HCT116 (cell line): ENCODE results near the gene SMARCB1. TPM values are rescaled to one million over a fixed set of nuclear protein-coding genes. Genes with fewer than 3 reads are reported as not detected.

ENCODE experiments used
- ATAC-seq: fragments of 200-7000 bp; cut with Tn5 transposase; 2 replicates; pipeline ENCODE4 v1.9.1; 2020; ENCODE audit warnings: mild to moderate bottlenecking, moderate library complexity
- BruUV-seq: library from RNA; stranded (reverse); fragments of 400-500 nt; replicated peaks from 2 replicates; lab custom pipeline; 2021; lab: Mats Ljungman, UMichigan
- CTCF ChIA-PET: fragments of 300-600 bp; sonication (Branson Sonifier 250); formaldehyde crosslinking; loops from one replicate; lab custom pipeline; 2021; ENCODE audit warnings: antibody characterized with exemption; lab: Charles Lee
- POLR2A ChIA-PET: fragments of 300-600, 350-600 bp; sonication (Branson Sonifier 250); formaldehyde crosslinking; loops from one replicate; lab custom pipeline; 2021; ENCODE audit warnings: antibody characterized with exemption; lab: Charles Lee
- RAD21 ChIA-PET, 2 experiments: fragments of 300-600 bp; sonication (Branson Sonifier 250); formaldehyde crosslinking; loops; one replicate each; lab custom pipeline; 2023; ENCODE audit warnings: low total read pairs in 2 of 2; ENCODE audit not compliant: uncharacterized antibody in 2 of 2, unreplicated experiment in 2 of 2, low non-redundant PET in 1 of 2; lab: Charles Lee
- DNase-seq: peaks from one replicate; pipeline ENCODE4 v3.0.0-alpha.2; 2010; ENCODE audit warnings: low read depth, low spot score
- H2AFZ ChIP-seq: fragments of 200-600 bp; shearing (Covaris generic), sonication (generic); 2 replicates; pipeline ENCODE4 v1.6.1; 2017; ENCODE audit warnings: low read depth, mixed run types, mixed read lengths, antibody characterized with exemption, low read length; ENCODE audit not compliant: poor library complexity, severe bottlenecking
- H3K27ac ChIP-seq: 2 replicates; pipeline ENCODE4 v1.5.1; 2012; ENCODE audit warnings: low read depth, low read length
- H3K27me3 ChIP-seq: fragments of 200-600 bp; sonication (generic); 2 replicates; pipeline ENCODE4 v1.6.1; 2016; ENCODE audit warnings: mixed run types, low read length, mixed read lengths; ENCODE audit not compliant: insufficient read depth
- H3K36me3 ChIP-seq, 2 experiments: fragments of 200-500 bp in 1 of 2; fragments of 200-600 bp in 1 of 2; sonication (Bioruptor generic) in 1 of 2; sonication (generic) in 1 of 2; 2 replicates each; pipeline versions ENCODE4 v1.5.1 to v1.6.1; 2014 to 2016; ENCODE audit warnings: low read length in 2 of 2, inconsistent platforms in 1 of 2, mixed read lengths in 1 of 2, mixed run types in 1 of 2; ENCODE audit not compliant: insufficient read depth in 2 of 2, control insufficient read depth in 1 of 2
- H3K4me1 ChIP-seq, 2 experiments: fragments of 200-600 bp in 1 of 2; sonication (generic) in 1 of 2; 2 replicates each; pipeline versions ENCODE4 v1.5.1 to v1.6.1; 2012 to 2017; ENCODE audit warnings: low read length in 2 of 2, inconsistent platforms in 1 of 2, mild to moderate bottlenecking in 1 of 2, mixed read lengths in 1 of 2, mixed run types in 1 of 2, moderate library complexity in 1 of 2; ENCODE audit not compliant: insufficient read depth in 2 of 2, control insufficient read depth in 1 of 2
- H3K4me2 ChIP-seq: fragments of 200-600 bp; sonication (generic); 2 replicates; pipeline ENCODE4 v1.6.1; 2017; ENCODE audit warnings: mixed run types, low read length, mixed read lengths
- H3K4me3 ChIP-seq, 2 experiments: fragments of 200-600 bp in 1 of 2; sonication (generic) in 1 of 2; replicated peaks in 1 of 2; 2 replicates each; pipeline ENCODE4 v1.5.1; 2011 to 2016; ENCODE audit warnings: low read length in 2 of 2, control low read depth in 1 of 2, low read depth in 1 of 2, mild to moderate bottlenecking in 1 of 2, mixed read lengths in 1 of 2, mixed run types in 1 of 2
- H3K79me2 ChIP-seq: fragments of 200-600 bp; sonication (generic); 2 replicates; pipeline ENCODE4 v1.6.1; 2017; ENCODE audit warnings: mild to moderate bottlenecking, mixed run types, low read length, moderate library complexity, mixed read lengths; ENCODE audit not compliant: insufficient read depth
- H3K9ac ChIP-seq: fragments of 200-600 bp; sonication (generic); 2 replicates; pipeline ENCODE4 v1.6.1; 2016; ENCODE audit warnings: low read length, mixed read lengths
- H3K9me2 ChIP-seq: fragments of 200-600 bp; sonication (generic), shearing (Covaris generic); 2 replicates; pipeline ENCODE4 v1.6.1; 2017; ENCODE audit warnings: mixed run types, mild to moderate bottlenecking, moderate library complexity; ENCODE audit not compliant: insufficient read depth
- H3K9me3 ChIP-seq, 2 experiments: fragments of 200-500 bp in 1 of 2; fragments of 200-600 bp in 1 of 2; sonication (Bioruptor generic) in 1 of 2; sonication (generic) in 1 of 2; 2 replicates each; pipeline ENCODE4 v1.6.1; 2014 to 2017; ENCODE audit warnings: low read length in 2 of 2, mixed read lengths in 2 of 2, inconsistent platforms in 1 of 2, low read depth in 1 of 2, mild to moderate bottlenecking in 1 of 2, mixed run types in 1 of 2, moderate library complexity in 1 of 2; ENCODE audit not compliant: control insufficient read depth in 1 of 2, insufficient read depth in 1 of 2
- H4K20me1 ChIP-seq: fragments of 200-600 bp; sonication (generic), shearing (Covaris generic); 2 replicates; pipeline ENCODE4 v1.6.1; 2017; ENCODE audit warnings: mixed run types, mild to moderate bottlenecking, moderate library complexity; ENCODE audit not compliant: insufficient read depth
- CBX3 ChIP-seq: IDR thresholded peaks from 2 replicates; pipeline ENCODE4 v1.6.1; 2012; ENCODE audit warnings: low read depth
- CEBPB ChIP-seq: IDR thresholded peaks from 2 replicates; pipeline ENCODE4 v1.6.1; 2012; ENCODE audit warnings: low read depth
- EGR1 ChIP-seq: IDR thresholded peaks from 2 replicates; pipeline ENCODE4 v1.6.1; 2012; ENCODE audit warnings: low read depth
- EZH2 ChIP-seq: fragments of 200-600 bp; sonication (generic); IDR thresholded peaks from 2 replicates; pipeline ENCODE4 v1.6.1; 2017; ENCODE audit warnings: antibody characterized with exemption, mixed run types
- EZH2phosphoT487 ChIP-seq: fragments of 200-600 bp; IDR thresholded peaks from 2 replicates; pipeline ENCODE4 v1.6.1; 2018; ENCODE audit warnings: antibody characterized with exemption, borderline replicate concordance
- FOSL1 ChIP-seq: IDR thresholded peaks from 2 replicates; pipeline ENCODE4 v1.6.1; 2012; ENCODE audit warnings: low read depth
- POLR2A ChIP-seq: IDR thresholded peaks from 2 replicates; pipeline ENCODE4 v1.7.0; 2011; ENCODE audit warnings: borderline replicate concordance; ENCODE audit not compliant: insufficient read depth, insufficient read length; ENCODE audit errors: extremely low read depth
- POLR2AphosphoS5 ChIP-seq: IDR thresholded peaks from 2 replicates; pipeline ENCODE4 v1.6.1; 2011; ENCODE audit warnings: mild to moderate bottlenecking, low read depth, low read length, moderate library complexity
- RAD21 ChIP-seq: IDR thresholded peaks from 2 replicates; pipeline ENCODE4 v1.6.1; 2012; ENCODE audit warnings: low read depth, mild to moderate bottlenecking
- SIN3A ChIP-seq: IDR thresholded peaks from 2 replicates; pipeline ENCODE4 v1.6.1; 2012; ENCODE audit warnings: low read depth
- SP1 ChIP-seq: IDR thresholded peaks from 2 replicates; pipeline ENCODE4 v1.6.1; 2012; ENCODE audit warnings: low read depth
- SRF ChIP-seq: IDR thresholded peaks from 2 replicates; pipeline ENCODE4 v1.6.1; 2012; ENCODE audit warnings: low read depth
- TCF7L2 ChIP-seq: IDR thresholded peaks from 2 replicates; pipeline ENCODE4 v1.7.0; 2011; ENCODE audit warnings: borderline replicate concordance, inconsistent platforms; ENCODE audit not compliant: insufficient read depth, insufficient read length; ENCODE audit errors: extremely low read depth
- YY1 ChIP-seq: IDR thresholded peaks from 2 replicates; pipeline ENCODE4 v1.6.1; 2011; ENCODE audit warnings: low read length, low read depth, moderate library complexity, mild to moderate bottlenecking; ENCODE audit not compliant: insufficient replicate concordance; ENCODE audit errors: extremely low read depth
- ZFX ChIP-seq: fragments of 450-650 bp; IDR thresholded peaks from 2 replicates; pipeline ENCODE4 v1.6.1; 2017
- ZNF274 ChIP-seq: fragments of 200-500 bp; sonication (Bioruptor generic); IDR thresholded peaks from 2 replicates; pipeline ENCODE4 v1.6.1; 2014; ENCODE audit warnings: mild to moderate bottlenecking, low read depth, low read length, inconsistent platforms
- intact Hi-C: fragments of 100-400 bp; cut with micrococcal nuclease; formaldehyde crosslinking; loops from 2 replicates; pipeline ENCODE4 v1.10.0; 2022
- total RNA-seq: library from RNA; stranded (reverse); gene quantifications from one replicate; pipeline ENCODE4 v1.2.1, GENCODE V29; 2021; ENCODE audit not compliant: unreplicated experiment
- TF ChIP-seq, protein P1 (sequence below): IDR thresholded peaks from 2 replicates; pipeline ENCODE4 v1.6.1; 2012; ENCODE audit warnings: low read depth
- TF ChIP-seq, protein P2 (sequence below): IDR thresholded peaks from 2 replicates; pipeline ENCODE4 v1.6.1; 2012
- TF ChIP-seq, protein P3 (sequence below): IDR thresholded peaks from 2 replicates; pipeline ENCODE4 v1.6.1; 2011; ENCODE audit warnings: mild to moderate bottlenecking, low read length, moderate library complexity; ENCODE audit not compliant: insufficient replicate concordance; ENCODE audit errors: extremely low read depth
- TF ChIP-seq, protein P4 (sequence below), 3 experiments: fragments of 200-600 bp in 1 of 3; sonication (generic) in 1 of 3; IDR thresholded peaks in 2 of 3; conservative IDR thresholded peaks in 1 of 3; 2 replicates each; pipeline ENCODE4 v1.5.1; 2012 to 2017; ENCODE audit warnings: low read depth in 2 of 3, low read length in 2 of 3, antibody characterized with exemption in 1 of 3, borderline replicate concordance in 1 of 3, control low read depth in 1 of 3, mild to moderate bottlenecking in 1 of 3, mixed read lengths in 1 of 3, mixed run types in 1 of 3, moderate library complexity in 1 of 3; ENCODE audit not compliant: insufficient read depth in 1 of 3

Gene SMARCB1
- total RNA-seq, 1 experiment from 2014 or later = 101 TPM

DNA sequence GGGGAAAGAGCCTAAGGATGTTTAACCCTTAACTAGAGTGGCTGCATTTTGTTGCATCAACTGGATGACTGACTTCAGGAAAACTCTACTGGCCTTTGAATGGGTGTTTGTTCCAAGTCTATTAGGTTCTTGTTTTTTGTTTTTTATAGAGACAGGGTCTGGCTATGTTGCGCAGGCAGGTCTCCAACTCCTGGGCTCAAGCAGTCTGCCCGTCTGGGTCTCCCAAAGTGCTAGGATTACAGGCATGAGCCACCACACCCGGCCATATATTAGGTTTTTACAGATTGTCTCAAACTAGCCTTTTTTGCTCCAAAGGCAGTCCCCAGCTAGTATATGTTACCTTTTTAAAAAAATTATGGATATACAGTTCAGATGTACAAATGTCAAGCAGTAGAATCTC lies 1.1 kb downstream of the SMARCB1 start:
- H4K20me1 ChIP-seq = peaks cover 8% of the 10 kb centered on the region; the same call in 1 of the 2 replicates
- peak overlapping the region; percentile 98 for H3K9ac ChIP-seq
- no peaks in the 10 kb centered on the region for H3K27me3 ChIP-seq
- no peak overlapping the region for H2AFZ ChIP-seq
- POLR2A ChIA-PET = interaction anchor here (2.6 kb wide), 1 partner anchor 17 kb away, joined by 8 read pairs; no protein-coding TSS in a partner anchor
- peak overlapping the region; percentile 92 for H3K4me2 ChIP-seq
- BruUV-seq = TSS peak; percentile 62
- intact Hi-C loops = no loop called here
- CTCF ChIA-PET = no interaction called here
- ATAC-seq = no peak
- DNase-seq = no peak
- peak overlapping the region; percentile 98 for H3K27ac ChIP-seq
- peaks cover 56% of the 10 kb centered on the region for H3K79me2 ChIP-seq
- TF ChIP-seq SP1 = no peak
- no peak for TF ChIP-seq POLR2A
- no peak for TF ChIP-seq EZH2
- no peak for TF ChIP-seq SIN3A
- TF ChIP-seq POLR2AphosphoS5 = no peak
- TF ChIP-seq ZNF274 = no peak
- no peak for TF ChIP-seq YY1
- TF ChIP-seq, protein P1, sequence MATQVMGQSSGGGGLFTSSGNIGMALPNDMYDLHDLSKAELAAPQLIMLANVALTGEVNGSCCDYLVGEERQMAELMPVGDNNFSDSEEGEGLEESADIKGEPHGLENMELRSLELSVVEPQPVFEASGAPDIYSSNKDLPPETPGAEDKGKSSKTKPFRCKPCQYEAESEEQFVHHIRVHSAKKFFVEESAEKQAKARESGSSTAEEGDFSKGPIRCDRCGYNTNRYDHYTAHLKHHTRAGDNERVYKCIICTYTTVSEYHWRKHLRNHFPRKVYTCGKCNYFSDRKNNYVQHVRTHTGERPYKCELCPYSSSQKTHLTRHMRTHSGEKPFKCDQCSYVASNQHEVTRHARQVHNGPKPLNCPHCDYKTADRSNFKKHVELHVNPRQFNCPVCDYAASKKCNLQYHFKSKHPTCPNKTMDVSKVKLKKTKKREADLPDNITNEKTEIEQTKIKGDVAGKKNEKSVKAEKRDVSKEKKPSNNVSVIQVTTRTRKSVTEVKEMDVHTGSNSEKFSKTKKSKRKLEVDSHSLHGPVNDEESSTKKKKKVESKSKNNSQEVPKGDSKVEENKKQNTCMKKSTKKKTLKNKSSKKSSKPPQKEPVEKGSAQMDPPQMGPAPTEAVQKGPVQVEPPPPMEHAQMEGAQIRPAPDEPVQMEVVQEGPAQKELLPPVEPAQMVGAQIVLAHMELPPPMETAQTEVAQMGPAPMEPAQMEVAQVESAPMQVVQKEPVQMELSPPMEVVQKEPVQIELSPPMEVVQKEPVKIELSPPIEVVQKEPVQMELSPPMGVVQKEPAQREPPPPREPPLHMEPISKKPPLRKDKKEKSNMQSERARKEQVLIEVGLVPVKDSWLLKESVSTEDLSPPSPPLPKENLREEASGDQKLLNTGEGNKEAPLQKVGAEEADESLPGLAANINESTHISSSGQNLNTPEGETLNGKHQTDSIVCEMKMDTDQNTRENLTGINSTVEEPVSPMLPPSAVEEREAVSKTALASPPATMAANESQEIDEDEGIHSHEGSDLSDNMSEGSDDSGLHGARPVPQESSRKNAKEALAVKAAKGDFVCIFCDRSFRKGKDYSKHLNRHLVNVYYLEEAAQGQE = no peak
- no peak for TF ChIP-seq EZH2phosphoT487
- TF ChIP-seq CBX3 = no peak
- TF ChIP-seq, protein P2, sequence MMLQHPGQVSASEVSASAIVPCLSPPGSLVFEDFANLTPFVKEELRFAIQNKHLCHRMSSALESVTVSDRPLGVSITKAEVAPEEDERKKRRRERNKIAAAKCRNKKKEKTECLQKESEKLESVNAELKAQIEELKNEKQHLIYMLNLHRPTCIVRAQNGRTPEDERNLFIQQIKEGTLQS = no peak
- TF ChIP-seq TCF7L2 = no peak
- no peak for TF ChIP-seq SRF
- TF ChIP-seq, protein P3, sequence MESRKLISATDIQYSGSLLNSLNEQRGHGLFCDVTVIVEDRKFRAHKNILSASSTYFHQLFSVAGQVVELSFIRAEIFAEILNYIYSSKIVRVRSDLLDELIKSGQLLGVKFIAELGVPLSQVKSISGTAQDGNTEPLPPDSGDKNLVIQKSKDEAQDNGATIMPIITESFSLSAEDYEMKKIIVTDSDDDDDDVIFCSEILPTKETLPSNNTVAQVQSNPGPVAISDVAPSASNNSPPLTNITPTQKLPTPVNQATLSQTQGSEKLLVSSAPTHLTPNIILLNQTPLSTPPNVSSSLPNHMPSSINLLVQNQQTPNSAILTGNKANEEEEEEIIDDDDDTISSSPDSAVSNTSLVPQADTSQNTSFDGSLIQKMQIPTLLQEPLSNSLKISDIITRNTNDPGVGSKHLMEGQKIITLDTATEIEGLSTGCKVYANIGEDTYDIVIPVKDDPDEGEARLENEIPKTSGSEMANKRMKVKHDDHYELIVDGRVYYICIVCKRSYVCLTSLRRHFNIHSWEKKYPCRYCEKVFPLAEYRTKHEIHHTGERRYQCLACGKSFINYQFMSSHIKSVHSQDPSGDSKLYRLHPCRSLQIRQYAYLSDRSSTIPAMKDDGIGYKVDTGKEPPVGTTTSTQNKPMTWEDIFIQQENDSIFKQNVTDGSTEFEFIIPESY = no peak
- TF ChIP-seq CEBPB = no peak
- TF ChIP-seq RAD21 = no peak
- TF ChIP-seq, protein P4, sequence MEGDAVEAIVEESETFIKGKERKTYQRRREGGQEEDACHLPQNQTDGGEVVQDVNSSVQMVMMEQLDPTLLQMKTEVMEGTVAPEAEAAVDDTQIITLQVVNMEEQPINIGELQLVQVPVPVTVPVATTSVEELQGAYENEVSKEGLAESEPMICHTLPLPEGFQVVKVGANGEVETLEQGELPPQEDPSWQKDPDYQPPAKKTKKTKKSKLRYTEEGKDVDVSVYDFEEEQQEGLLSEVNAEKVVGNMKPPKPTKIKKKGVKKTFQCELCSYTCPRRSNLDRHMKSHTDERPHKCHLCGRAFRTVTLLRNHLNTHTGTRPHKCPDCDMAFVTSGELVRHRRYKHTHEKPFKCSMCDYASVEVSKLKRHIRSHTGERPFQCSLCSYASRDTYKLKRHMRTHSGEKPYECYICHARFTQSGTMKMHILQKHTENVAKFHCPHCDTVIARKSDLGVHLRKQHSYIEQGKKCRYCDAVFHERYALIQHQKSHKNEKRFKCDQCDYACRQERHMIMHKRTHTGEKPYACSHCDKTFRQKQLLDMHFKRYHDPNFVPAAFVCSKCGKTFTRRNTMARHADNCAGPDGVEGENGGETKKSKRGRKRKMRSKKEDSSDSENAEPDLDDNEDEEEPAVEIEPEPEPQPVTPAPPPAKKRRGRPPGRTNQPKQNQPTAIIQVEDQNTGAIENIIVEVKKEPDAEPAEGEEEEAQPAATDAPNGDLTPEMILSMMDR (IDR thresholded peaks at IDR 0.05 in 2 of 3, conservative IDR thresholded peaks at IDR 0.05 in 1 of 3; ENCODE audit: borderline replicate concordance in 1 of 3, insufficient read depth in 1 of 3, low read depth in 2 of 3, low read length in 2 of 3) = no peak
- TF ChIP-seq EGR1 = no peak
- TF ChIP-seq FOSL1 = no peak
- TF ChIP-seq ZFX = no peak
- H3K36me3 ChIP-seq = 0 out of 4 replicates have a peak, but pooled peaks cover 0 to 5% of the 10 kb centered on the region in 2 experiments
- RAD21 ChIA-PET = no interaction called here
- no peaks in the 10 kb centered on the region for H3K9me3 ChIP-seq
- peak overlapping the region; percentile 77 to 89 for H3K4me3 ChIP-seq
- peaks cover 14 to 25% of the 10 kb centered on the region in 2 experiments; a peak in 3 of 4 replicates for H3K4me1 ChIP-seq
- no peaks in the 10 kb centered on the region for H3K9me2 ChIP-seq
